Measurements from ENCODE around the gene TEKT2.

GRCh38 chr1:36126005-36126716, 42.3 kb downstream of the TEKT2 start:
- TF ChIP-seq POLR2A (IDR thresholded peaks at IDR 0.05; ENCODE audit: low read depth) (no peak), CTCF (IDR thresholded peaks at IDR 0.05) (no peak), POLR2AphosphoS5 (IDR thresholded peaks at IDR 0.05) (no peak), EP300 (IDR thresholded peaks at IDR 0.05) (no peak)

All from esophagus muscularis mucosa (tissue), 4 donors.